Hematopoietic multipotent progenitor cell (in vitro differentiated cells): ENCODE data around the gene EXOC3L4. TPM values are rescaled to one million over a fixed set of nuclear protein-coding genes. Genes with fewer than 3 reads are reported as not detected.
"Not testable (repeated sequence)": the region's sequence is repeated elsewhere in the genome, so short reads cannot be mapped to it uniquely, and the experiment has no call there.

ENCODE experiments used
- DNase-seq, 3 donors: peaks; one replicate each; pipeline ENCODE4 v3.0.0-alpha.2; 2011 to 2015; ENCODE audit warnings: low read depth in 2 of 3, low spot score in 2 of 3
- total RNA-seq: library from RNA; depleted of rRNA; stranded (reverse); fragments of >200 nt; gene quantifications from one replicate; pipeline ENCODE4 v1.2.3, GENCODE V29; 2012

The EXOC3L4 gene
- total RNA-seq, result 0.27 TPM

DNA sequence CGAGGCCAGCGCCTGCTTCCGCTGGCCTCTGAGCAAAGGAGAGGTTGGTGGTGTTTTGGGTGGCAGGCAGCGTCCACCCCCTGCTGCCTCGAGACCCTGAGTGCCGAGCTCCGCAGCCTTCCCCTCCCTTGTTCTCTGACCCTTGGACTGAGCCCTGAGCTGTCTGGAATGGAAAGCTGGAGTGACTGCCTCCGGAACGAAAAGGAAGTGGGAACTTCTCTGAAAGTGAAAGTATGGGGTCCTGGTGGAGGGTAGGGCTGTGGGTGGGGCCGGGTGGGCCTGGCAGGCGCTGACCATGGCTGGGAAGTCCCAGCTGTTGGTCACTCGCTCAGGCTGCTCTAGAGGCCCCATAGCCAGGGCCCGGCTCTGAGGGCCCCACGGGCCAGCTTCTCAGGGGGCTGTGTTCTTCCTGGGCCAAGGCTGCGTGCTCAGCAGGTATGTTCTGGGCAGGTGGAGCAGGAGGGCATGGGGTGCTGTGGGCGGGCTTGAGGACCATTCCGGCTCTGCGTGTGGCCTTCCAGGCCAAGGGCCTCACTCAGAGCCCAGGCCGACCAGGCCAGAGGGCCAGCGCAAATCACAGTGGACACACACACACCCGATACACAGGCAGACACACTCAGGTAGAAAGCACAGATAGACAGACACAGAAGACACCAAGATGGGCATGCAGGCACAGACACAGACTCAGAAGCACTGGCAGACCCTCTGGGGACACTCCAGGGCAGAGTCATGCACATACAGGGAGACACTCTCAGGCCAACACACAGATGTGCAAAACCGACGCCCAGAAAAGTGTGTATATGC, at the start of gene EXOC3L4:
TSS of gene EXOC3L4 (plus strand) at position 320 of the 804 bp plus-strand sequence. CDS start 5,495 bp downstream, outside the sequence.
- DNase-seq, result no peak

DNA sequence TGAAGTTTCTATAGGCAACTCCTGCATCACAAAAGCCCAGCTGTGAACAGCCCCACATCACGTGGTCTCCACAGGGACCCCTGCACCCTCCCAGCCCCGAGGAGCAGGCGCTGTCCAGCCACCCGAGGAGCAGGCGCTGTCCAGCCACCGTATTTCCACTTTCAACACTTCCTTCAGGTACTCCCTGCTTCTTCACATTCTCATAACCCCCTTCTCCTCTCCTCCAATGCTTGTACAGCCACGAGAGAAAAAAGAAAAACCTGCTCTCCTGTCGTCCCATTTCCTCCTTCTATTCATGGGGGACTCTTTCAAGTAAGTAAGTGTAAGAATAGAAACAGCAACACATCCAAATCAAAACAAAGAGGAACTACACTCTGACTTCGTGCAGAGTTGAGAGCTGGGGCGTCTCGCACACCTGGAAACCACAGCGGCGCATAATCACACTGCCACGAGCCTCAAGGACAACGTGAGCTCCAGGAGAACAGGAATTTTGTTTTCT, 49.1 kb upstream of the EXOC3L4 start:
- peak in 1 of 3 donors; percentile 36 for DNase-seq

- DNase-seq, result not testable (repeated sequence)
Observed at GRCh38 chr14:103047453-103047852, 47.1 kb upstream of the EXOC3L4 start.

GRCh38 chr14:103050935-103051334, 43.6 kb upstream of the EXOC3L4 start:
- DNase-seq, result no peak

- peak in 1 of 3 donors; percentile 57 for DNase-seq
Observed at GRCh38 chr14:103052407-103052806, 42.1 kb upstream of the EXOC3L4 start.

GRCh38 chr14:103055695-103056094, 38.8 kb upstream of the EXOC3L4 start:
- DNase-seq, result no peak

- DNase-seq, result peak in 1 of 3 donors; percentile 25
Observed at GRCh38 chr14:103056322-103057027, 38.0 kb upstream of the EXOC3L4 start.

GRCh38 chr14:103057028-103057371, 37.5 kb upstream of the EXOC3L4 start:
- no peak for DNase-seq

DNA sequence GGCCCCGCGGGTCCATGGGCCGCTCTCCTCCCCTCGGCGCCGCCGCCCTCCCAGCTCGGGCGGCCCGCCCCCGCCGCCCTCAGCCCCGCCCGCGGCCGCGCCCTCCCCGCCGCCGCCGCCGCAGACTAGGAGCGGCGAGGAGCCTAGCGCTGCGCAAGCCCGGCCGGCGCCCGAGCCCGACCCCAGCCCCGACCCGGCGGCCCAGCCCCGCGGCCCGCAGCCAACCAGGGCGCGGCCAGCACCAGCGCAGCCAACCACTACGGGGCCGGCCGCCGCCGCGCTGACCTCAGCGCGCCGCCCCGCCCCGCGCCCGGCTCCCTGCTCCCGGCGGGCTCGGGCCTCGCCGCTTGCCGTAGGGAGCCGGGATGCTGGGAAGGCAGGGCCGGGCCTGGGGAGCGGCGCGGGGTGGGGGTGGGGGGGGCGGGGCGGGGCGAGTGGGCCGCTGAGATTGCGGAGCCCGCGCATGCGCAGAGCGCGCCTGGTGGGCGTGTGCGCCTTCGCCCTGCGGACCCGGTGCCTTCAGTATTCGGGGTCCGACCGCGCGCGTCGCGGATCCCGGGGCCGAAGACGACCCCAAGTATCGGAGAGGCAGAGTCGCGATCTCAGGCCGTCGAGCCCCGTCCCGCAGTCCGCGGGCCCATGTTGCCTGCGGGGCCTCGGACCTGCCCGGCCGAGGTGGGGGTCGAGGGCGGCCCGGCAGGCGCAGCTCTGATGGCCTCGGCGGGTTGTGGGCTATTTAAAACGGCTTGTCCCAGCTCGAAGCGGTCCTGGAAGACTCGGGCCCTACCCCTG, 37.0 kb upstream of the EXOC3L4 start, which contains the start of gene CDC42BPB:
TSS of gene CDC42BPB (minus strand) at position 178 of the 792 bp plus-strand sequence. CDS start 376 bp downstream, outside the sequence.
- DNase-seq, result peak in 2 of 3 donors; percentile 57 to 59

GRCh38 chr14:103058164-103059055, 36.1 kb upstream of the EXOC3L4 start:
- DNase-seq, result no peak

DNA sequence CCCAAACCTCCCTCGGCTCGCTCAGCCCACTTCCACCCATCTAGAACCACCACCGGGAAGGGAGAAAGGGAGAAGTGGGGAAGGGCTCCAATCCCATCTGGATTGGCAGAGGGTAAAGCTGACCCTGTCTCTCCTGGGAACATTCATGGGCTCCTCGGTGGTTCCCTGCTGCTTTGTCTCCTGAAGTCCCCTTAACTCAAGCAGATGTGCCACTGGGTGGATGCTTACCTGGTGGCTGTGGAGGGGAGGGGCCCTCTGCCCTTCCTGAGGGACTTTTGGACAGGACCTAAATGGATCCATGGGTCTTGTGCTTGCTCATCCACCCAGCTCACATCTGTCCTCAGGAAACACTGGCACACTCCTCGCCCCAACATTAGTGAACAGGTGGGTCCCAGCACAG, 35.0 kb upstream of the EXOC3L4 start:
- DNase-seq, result no peak

DNA sequence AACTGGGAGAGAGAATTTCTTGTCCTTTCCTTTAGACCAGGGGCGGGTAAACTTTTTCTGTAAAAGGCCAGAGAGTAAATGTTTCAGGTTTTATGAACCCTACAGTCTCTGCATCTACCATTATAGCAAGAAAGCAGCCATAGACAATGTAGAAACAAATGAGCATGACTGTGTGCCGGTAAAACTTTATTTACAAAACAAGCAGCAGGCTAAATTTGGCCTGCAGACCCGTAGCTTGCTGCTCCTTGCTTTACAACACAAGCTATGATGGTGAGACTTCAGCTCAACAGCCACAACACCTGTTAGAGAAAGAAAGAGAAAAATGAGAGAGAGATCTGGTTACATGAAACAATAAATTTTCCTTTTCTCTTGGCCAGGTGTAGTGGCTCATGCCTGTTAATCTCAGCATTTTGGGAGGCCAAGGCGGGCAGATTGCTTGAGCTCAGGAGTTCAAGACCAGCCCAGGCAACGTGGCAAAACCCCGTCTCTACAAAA, 33.0 kb upstream of the EXOC3L4 start:
- no peak for DNase-seq

DNA sequence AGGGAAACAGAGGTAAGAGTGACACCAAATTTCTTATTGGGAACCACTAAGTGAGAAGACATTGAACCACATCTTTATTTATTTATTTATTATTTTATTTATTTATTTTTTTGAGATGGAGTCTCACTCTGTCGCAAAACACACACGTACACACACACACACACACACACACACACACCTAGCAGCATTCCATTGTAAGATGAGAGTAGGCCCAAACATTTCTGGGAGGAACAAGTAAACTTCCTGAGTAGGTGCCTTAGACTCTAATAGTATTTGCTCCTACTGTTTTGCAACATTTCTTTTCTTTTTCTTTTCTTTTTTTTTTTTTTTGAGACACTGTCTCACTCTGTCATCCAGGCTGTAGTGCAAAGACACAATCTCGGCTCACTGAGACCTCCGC, 30.1 kb upstream of the EXOC3L4 start:
- DNase-seq, result no peak

DNA sequence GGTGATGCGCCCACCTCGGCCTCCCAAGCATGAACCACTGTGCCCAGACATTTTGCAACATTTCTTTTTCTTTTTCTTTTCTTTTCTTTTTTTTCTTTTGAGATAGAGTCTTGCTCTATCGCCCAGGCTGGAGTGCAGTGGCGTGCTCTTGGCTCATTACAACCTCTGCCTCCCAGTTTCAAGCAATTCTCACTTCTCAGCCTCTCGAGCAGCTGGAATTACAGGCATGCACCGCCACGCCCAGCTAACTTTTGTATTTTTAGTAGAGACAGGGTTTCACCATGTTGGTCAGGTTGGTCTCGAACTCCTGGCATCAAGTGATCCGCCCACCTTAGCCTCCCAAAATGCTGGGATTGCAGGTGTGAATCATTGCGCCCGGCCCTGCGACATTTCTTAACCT, 29.5 kb upstream of the EXOC3L4 start:
- DNase-seq, result no peak

DNA sequence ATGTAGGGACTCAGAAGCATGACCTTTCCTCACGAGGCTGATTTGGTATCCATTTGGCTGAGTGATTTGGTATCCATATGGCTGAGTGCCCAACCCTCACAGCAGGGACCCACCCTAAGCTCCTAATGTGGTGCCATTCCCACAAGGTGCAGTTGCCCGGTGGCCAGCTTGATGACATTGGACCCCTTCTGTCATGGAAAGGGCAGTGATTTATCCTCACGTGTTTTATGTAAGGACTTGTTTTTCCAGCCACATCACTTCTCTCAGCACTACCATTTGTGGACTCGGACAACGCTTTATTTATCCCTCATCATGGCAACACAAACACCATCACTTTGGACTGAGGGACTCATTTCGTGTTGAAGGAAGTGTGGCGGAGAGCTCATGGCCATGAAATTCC, 28.7 kb upstream of the EXOC3L4 start:
- DNase-seq, result no peak

DNA sequence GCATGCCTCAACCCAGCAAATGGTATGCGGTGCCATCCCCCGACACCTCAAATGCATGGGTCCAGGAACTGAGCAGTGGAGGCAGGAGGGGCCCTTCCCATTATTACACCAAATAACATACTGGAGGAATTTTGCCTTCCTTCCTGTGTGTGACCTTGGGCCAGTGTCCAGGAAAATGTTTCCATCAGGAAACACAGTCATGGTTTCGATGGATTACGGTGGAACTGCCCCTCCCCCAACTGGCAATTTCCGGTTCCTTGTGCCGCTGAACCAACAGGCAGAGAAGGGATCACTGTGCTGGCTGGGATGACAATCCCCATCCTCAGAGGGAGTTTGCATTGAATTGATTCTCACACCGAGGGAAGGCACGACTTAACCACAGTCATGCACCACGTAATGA, 28.1 kb upstream of the EXOC3L4 start:
- no peak for DNase-seq

GRCh38 chr14:103067231-103067954, 27.1 kb upstream of the EXOC3L4 start:
- DNase-seq, result no peak

DNA sequence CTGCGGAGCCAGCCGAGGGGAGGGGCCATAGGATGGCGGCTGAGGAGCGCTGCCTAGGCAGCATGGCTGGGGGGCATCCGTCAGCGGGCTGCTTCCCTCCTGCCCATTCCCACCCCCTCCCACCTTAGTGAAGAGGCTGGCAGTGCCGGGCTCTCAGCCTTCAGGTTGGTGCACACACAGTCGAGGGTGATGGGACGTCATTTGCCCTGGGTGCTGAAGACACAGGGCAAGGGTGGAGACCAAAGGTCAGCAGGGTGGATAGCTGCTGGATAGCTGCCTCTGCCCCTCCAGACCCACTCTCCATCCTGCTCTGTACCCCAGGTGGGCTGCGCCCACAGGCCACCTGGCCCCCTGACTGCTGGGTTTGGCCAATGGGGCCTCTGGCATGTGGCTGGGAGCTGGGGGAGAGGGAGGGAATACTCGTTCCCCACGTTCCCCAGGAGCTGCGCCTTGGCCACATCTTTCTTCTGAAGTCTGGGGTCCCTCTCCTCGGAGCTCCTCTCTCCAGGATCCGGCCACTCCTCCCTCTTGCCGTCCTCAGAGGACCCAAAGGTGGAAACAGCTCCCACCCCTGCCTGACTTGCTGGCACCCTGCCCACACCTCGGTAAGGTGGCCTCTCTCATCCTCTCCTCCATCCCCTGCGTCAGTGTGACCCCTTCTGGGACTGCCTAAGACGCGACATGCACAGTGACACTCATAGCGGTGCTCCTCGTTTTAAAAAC, 26.0 kb upstream of the EXOC3L4 start:
- DNase-seq, result no peak
